Neuronal stem cell (in vitro differentiated cells): ENCODE measurements around the gene PDCL2.

Experiments
- DNase-seq: peaks from one replicate; pipeline ENCODE4 v3.0.0-alpha.2; 2013; ENCODE audit warnings: low spot score
- H2AFZ ChIP-seq: one replicate; pipeline ENCODE4 v1.6.1; 2013; ENCODE audit warnings: mild to moderate bottlenecking, low read length, inconsistent platforms
- H2AK5ac ChIP-seq: 2 replicates; pipeline ENCODE4 v1.6.1; 2013; ENCODE audit warnings: low read depth, mild to moderate bottlenecking, inconsistent platforms, low read length, moderate library complexity, mixed read lengths
- H2BK120ac ChIP-seq: 2 replicates; pipeline ENCODE4 v1.6.1; 2013; ENCODE audit warnings: low read depth, mild to moderate bottlenecking, inconsistent platforms, low read length, moderate library complexity, mixed read lengths
- H2BK12ac ChIP-seq: one replicate; pipeline ENCODE4 v1.6.1; 2013; ENCODE audit warnings: low read length, inconsistent platforms
- H2BK15ac ChIP-seq: 2 replicates; pipeline ENCODE4 v1.6.1; 2013; ENCODE audit warnings: mild to moderate bottlenecking, low read length, inconsistent platforms, mixed read lengths
- H2BK5ac ChIP-seq: one replicate; pipeline ENCODE4 v1.6.1; 2013; ENCODE audit warnings: inconsistent platforms, mild to moderate bottlenecking, low read length, moderate library complexity
- H3K14ac ChIP-seq: one replicate; pipeline ENCODE4 v1.6.1; 2013; ENCODE audit warnings: low read length, inconsistent platforms
- H3K18ac ChIP-seq: 2 replicates; pipeline ENCODE4 v1.6.1; 2013; ENCODE audit warnings: low read length, inconsistent platforms
- H3K23ac ChIP-seq: 2 replicates; pipeline ENCODE4 v1.6.1; 2013; ENCODE audit warnings: low read depth, mild to moderate bottlenecking, mixed read lengths, low read length, inconsistent platforms; ENCODE audit not compliant: poor library complexity
- H3K27ac ChIP-seq: replicated peaks from 3 replicates; pipeline ENCODE4 v1.5.1; 2013; ENCODE audit warnings: low read length, inconsistent platforms
- H3K27me3 ChIP-seq, 3 experiments: 2 replicates each; pipeline ENCODE4 v1.6.1; 2013; ENCODE audit warnings: low read length in 3 of 3, mild to moderate bottlenecking in 2 of 3, inconsistent platforms in 1 of 3, low read depth in 1 of 3, mixed read lengths in 1 of 3, moderate library complexity in 1 of 3; ENCODE audit not compliant: control insufficient read depth in 3 of 3, insufficient read depth in 3 of 3
- H3K36me3 ChIP-seq, 2 donors: replicated peaks in 1 of 2; 2 replicates each; pipeline ENCODE4 v1.6.1; 2013; ENCODE audit warnings: low read length in 2 of 2; ENCODE audit not compliant: control insufficient read depth in 2 of 2, insufficient read depth in 2 of 2
- H3K4ac ChIP-seq: 2 replicates; pipeline ENCODE4 v1.6.1; 2013; ENCODE audit warnings: inconsistent platforms, mild to moderate bottlenecking, low read length, moderate library complexity
- H3K4me1 ChIP-seq, 2 donors: 1 replicate in 1 of 2; 2 replicates in 1 of 2; pipeline ENCODE4 v1.6.1; 2013; ENCODE audit warnings: low read length in 2 of 2, low read depth in 1 of 2; ENCODE audit not compliant: control insufficient read depth in 2 of 2, insufficient read depth in 1 of 2
- H3K4me2 ChIP-seq: one replicate; pipeline ENCODE4 v1.6.1; 2013; ENCODE audit warnings: mild to moderate bottlenecking, low read length, inconsistent platforms; ENCODE audit not compliant: insufficient read depth, poor library complexity, severe bottlenecking
- H3K4me3 ChIP-seq, 2 donors: 2 replicates each; pipeline ENCODE4 v1.5.1; 2013; ENCODE audit warnings: low read length in 2 of 2, mild to moderate bottlenecking in 2 of 2, inconsistent platforms in 1 of 2, moderate library complexity in 1 of 2
- H3K79me1 ChIP-seq: one replicate; pipeline ENCODE4 v1.6.1; 2013; ENCODE audit warnings: low read depth, mild to moderate bottlenecking, inconsistent platforms, low read length, moderate library complexity
- H3K9ac ChIP-seq: one replicate; pipeline ENCODE4 v1.6.1; 2013; ENCODE audit warnings: mild to moderate bottlenecking, low read depth, low read length, inconsistent platforms; ENCODE audit not compliant: poor library complexity
- H3K9me3 ChIP-seq, 2 donors: replicated peaks in 1 of 2; 2 replicates each; pipeline versions ENCODE3 to v1.6.1; 2013; ENCODE audit warnings: low read length in 2 of 2, mild to moderate bottlenecking in 2 of 2, inconsistent platforms in 1 of 2, low read depth in 1 of 2, mixed read lengths in 1 of 2, moderate library complexity in 1 of 2; ENCODE audit not compliant: control insufficient read depth in 2 of 2, insufficient read depth in 1 of 2
- H4K8ac ChIP-seq: one replicate; pipeline ENCODE4 v1.6.1; 2013; ENCODE audit warnings: low read depth, mild to moderate bottlenecking, inconsistent platforms, low read length, moderate library complexity
- H4K91ac ChIP-seq: one replicate; pipeline ENCODE4 v1.6.1; 2013; ENCODE audit warnings: low read length, low read depth, mild to moderate bottlenecking, inconsistent platforms; ENCODE audit not compliant: poor library complexity
- WGBS, 2 donors: extraction: QIAGEN DNeasy Blood & Tissue Kit; methylation state at CpG; one replicate each; pipeline ENCODE4 v1.1.7; 2013; ENCODE audit warnings: missing lambda C conversion rate in 2 of 2, mixed read lengths in 1 of 2; ENCODE audit not compliant: insufficient read length in 2 of 2, insufficient replicate concordance in 1 of 2; ENCODE audit errors: extremely low coverage in 2 of 2; 5-methylcytosine and 5-hydroxymethylcytosine counted together

Gene PDCL2

GRCh38 chr4:55509266-55509665 lies 82.8 kb downstream of the PDCL2 start:
- H4K91ac ChIP-seq, result no peak overlapping the region
- no peak overlapping the region for H4K8ac ChIP-seq
- no peak for DNase-seq
- H3K18ac ChIP-seq, result no peak overlapping the region
- no peak overlapping the region for H3K27ac ChIP-seq
- no peak overlapping the region for H3K23ac ChIP-seq
- H3K4me2 ChIP-seq, result no peak overlapping the region
- no peak overlapping the region for H2BK12ac ChIP-seq
- no peak overlapping the region for H2BK120ac ChIP-seq
- no peaks in the 10 kb centered on the region for H3K27me3 ChIP-seq
- peaks cover 1 to 33% of the 10 kb centered on the region in 2 donors for H3K36me3 ChIP-seq
- no peaks in the 10 kb centered on the region for H3K79me1 ChIP-seq
- H2AFZ ChIP-seq, result no peak overlapping the region
- no peak overlapping the region for H3K9ac ChIP-seq
- no peaks in the 10 kb centered on the region for H3K4me1 ChIP-seq
- no peak overlapping the region for H2BK15ac ChIP-seq
- H2AK5ac ChIP-seq, result no peak overlapping the region
- H3K4ac ChIP-seq, result no peak overlapping the region
- H3K4me3 ChIP-seq, result no peak overlapping the region
- WGBS, 2 donors, result 100% methylated on average over 2 of the region's 3 CpGs; no CpG with 5 or more reads in 1 of the 2 donors
- no peak overlapping the region for H3K14ac ChIP-seq
- peaks cover 0 to 5% of the 10 kb centered on the region in 2 donors for H3K9me3 ChIP-seq
- H2BK5ac ChIP-seq, result no peak overlapping the region

GRCh38 chr4:55507612-55508011 lies 84.4 kb downstream of the PDCL2 start:
- H3K4me1 ChIP-seq, result no peaks in the 10 kb centered on the region
- H2BK120ac ChIP-seq, result no peak overlapping the region
- H2BK12ac ChIP-seq, result no peak overlapping the region
- H4K91ac ChIP-seq, result no peak overlapping the region
- no CpG with 5 or more reads among the region's 1 CpG for WGBS, 2 donors
- no peak overlapping the region for H4K8ac ChIP-seq
- no peak overlapping the region for H2BK5ac ChIP-seq
- no peak overlapping the region for H3K27ac ChIP-seq
- no peak overlapping the region for H3K4me3 ChIP-seq
- H3K9ac ChIP-seq, result no peak overlapping the region
- H3K36me3 ChIP-seq, result peaks cover 1 to 36% of the 10 kb centered on the region in 2 donors
- no peak overlapping the region for H3K4ac ChIP-seq
- no peak overlapping the region for H2AFZ ChIP-seq
- H3K27me3 ChIP-seq, result no peaks in the 10 kb centered on the region
- no peak overlapping the region for H2AK5ac ChIP-seq
- H3K18ac ChIP-seq, result no peak overlapping the region
- no peak for DNase-seq
- H3K4me2 ChIP-seq, result no peak overlapping the region
- H3K23ac ChIP-seq, result no peak overlapping the region
- no peak overlapping the region for H3K14ac ChIP-seq
- peaks cover 0 to 10% of the 10 kb centered on the region in 2 donors for H3K9me3 ChIP-seq
- no peak overlapping the region for H2BK15ac ChIP-seq
- no peaks in the 10 kb centered on the region for H3K79me1 ChIP-seq
